MV-4-11 (cell line): ENCODE results near the gene BACH2.
A peak's percentile ranks its signal among the peaks of the same experiment; 100 is the strongest.
"Not testable (repeated sequence)": the region's sequence is repeated elsewhere in the genome, so short reads cannot be mapped to it uniquely, and the experiment has no call there.

Source experiments
- DNase-seq: peaks from one replicate; lab custom pipeline; 2025; lab: John Stamatoyannopoulos, UW

BACH2 gene

GRCh38 chr6:90212274-90212673 lies 84.4 kb downstream of the BACH2 start:
- DNase-seq, result no peak

GRCh38 chr6:90209527-90209926 lies 87.1 kb downstream of the BACH2 start:
- DNase-seq, result no peak

GRCh38 chr6:90208690-90209089 lies 88.0 kb downstream of the BACH2 start:
- not testable (repeated sequence) for DNase-seq

- DNase-seq, result no peak
These were observed 92.2 kb downstream of the BACH2 start for GRCh38 chr6:90204327-90205056.

- no peak for DNase-seq
These were observed 93.0 kb downstream of the BACH2 start for GRCh38 chr6:90203672-90204071.

- DNase-seq, result no peak
These were observed 94.5 kb downstream of the BACH2 start for GRCh38 chr6:90202156-90202555.

- DNase-seq, result no peak
These were observed 96.7 kb downstream of the BACH2 start for GRCh38 chr6:90199900-90200299.

- no peak for DNase-seq
These were observed 97.8 kb downstream of the BACH2 start for GRCh38 chr6:90198758-90199425.

GRCh38 chr6:90197854-90198496 lies 98.7 kb downstream of the BACH2 start:
- peak; percentile 70 for DNase-seq

GRCh38 chr6:90195094-90195829 lies 101.4 kb downstream of the BACH2 start:
- no peak for DNase-seq

GRCh38 chr6:90194371-90194841 lies 102.2 kb downstream of the BACH2 start:
- DNase-seq, result no peak

- DNase-seq, result no peak
These were observed 103.3 kb downstream of the BACH2 start for GRCh38 chr6:90193359-90193758.

GRCh38 chr6:90192857-90193256 lies 103.8 kb downstream of the BACH2 start:
- no peak for DNase-seq

- DNase-seq, result no peak
These were observed 105.8 kb downstream of the BACH2 start for GRCh38 chr6:90190752-90191395.

GRCh38 chr6:90190131-90190530 lies 106.5 kb downstream of the BACH2 start:
- DNase-seq, result no peak

GRCh38 chr6:90187437-90188121 lies 109.1 kb downstream of the BACH2 start:
- no peak for DNase-seq

- peak; percentile 58 for DNase-seq
These were observed 109.8 kb downstream of the BACH2 start for GRCh38 chr6:90186637-90187371.

GRCh38 chr6:90186026-90186425 lies 110.6 kb downstream of the BACH2 start:
- no peak for DNase-seq

- peak; percentile 43 for DNase-seq
These were observed 112.0 kb downstream of the BACH2 start for GRCh38 chr6:90184334-90185298.
